NOMO-1 (cell line): ENCODE measurements around the gene PHAF1.

Experiments used
- DNase-seq, 2 experiments: peaks; one replicate each; lab custom pipeline; 2025; ENCODE audit not compliant: unreplicated experiment in 2 of 2; lab: John Stamatoyannopoulos, UW

The PHAF1 gene

GRCh38 chr16:67177743-67178699 lies 68.3 kb downstream of the PHAF1 start:
- no peak for DNase-seq

GRCh38 chr16:67179421-67180080 lies 69.8 kb downstream of the PHAF1 start:
- no peak for DNase-seq

DNA sequence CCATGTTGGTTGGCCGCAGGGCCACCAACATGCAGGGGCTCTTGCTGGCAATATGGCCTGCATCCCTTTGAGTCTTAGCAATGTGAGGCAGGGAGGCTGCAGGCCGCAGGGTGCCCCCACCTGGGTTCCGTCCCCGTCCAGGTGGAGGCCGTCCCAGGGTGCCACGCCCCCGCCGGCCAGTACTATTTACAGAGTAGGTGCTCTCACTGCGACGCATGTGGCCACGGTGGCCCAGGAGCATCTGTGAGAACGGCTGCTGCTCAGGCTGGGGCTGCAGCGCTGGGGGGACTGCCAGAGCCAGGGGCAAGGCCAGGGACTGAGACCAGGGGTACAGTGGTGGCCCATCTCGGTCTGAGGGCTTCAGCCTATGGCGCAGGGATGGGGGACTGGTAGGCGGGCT lies 70.4 kb downstream of the PHAF1 start:
- DNase-seq: no peak

DNA sequence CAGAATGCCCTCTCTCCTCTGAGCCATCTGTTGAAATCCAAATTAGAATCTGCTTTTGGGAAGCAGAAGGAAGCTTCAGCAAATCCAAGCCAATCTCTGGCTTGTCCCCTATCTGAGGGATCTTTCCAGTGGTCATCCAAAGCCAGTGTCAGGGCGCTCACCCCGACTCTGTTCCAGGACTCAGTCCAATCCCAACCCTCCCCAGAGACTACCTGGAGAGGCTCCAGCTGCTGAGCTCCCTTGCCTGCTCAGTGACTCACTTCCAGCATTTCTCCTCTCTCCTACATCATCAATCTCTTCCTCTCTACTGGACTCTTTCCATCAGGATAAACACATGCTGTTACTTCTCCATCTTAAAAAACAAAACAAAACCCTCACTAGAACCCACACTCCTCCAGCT lies 71.6 kb downstream of the PHAF1 start:
- DNase-seq: no peak

DNA sequence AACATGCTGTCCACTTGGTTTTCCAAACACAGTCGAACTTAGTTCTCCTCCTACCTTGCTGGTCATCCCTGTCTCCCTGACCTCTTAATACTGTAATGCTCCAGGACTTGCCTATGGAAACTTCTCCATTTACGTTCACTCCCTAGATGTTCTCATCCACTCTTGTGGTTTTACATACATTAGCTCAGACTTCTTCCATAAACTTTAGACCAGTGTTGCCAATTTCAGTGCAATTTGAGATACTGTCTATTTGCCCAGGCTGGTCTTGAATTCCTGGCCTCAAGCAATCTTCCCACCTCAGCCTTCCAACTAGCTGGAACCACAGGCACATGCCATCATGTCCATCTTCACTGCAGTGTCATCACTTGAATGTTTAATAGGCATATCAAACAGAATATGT lies 72.5 kb downstream of the PHAF1 start:
- no peak for DNase-seq

DNA sequence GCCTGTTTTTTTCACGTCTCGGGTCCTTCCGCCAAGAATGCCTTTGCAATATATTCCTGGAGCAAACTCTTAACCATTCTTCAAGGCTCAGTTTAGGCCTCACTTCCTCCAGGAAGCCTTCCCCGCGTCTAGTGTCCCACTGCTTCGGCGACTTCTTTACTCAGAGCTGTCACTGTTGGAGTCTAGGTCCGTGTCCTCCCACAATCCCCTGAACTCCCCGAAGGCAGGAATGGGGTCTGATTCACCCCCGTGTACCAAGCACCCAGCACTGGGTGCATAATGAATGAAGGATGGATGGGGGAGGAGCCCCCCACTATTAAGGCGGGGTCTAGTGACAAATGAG lies 73.5 kb downstream of the PHAF1 start:
- DNase-seq: no peak

DNA sequence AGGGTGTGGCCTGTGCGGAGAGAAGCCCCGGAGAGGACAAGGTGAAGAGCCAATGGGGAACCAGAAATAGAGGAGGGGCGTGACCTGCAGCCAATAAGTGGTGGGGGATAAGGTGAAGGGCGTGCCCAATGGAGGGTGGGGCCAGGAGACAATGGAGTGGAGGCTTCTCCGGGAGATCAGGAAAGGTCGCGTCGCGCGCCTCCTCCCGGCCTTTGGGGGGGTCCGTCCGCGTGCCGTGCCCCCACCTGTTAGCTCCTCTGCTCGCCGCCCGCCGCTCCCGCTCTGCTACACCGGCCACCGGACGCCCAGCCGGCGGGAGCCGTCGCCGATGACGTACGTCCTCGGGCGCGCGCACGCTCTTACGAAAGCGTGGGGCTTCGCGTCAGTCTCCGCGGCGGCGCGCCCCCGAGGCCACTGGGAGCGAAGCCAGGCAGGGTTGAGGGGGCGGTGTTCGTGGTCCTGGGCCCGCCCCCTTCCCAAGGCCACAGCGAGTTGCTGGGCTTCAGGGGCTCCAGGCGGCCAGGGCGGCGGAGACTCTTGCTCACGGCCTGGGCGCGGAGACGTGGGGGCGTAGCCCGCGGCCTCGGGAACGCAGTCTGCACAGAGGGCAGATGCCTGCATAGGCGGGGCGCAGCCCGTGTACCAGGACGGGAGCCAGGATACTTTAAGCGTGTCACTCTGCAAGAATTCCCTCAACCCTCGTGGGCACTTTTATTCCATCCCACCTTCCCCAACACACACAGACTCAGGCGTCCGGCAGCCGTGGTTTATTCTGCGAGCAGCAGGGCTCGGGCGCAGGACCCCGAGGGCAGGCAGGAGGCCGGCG lies 74.1 kb downstream of the PHAF1 start, which contains the start of gene MATCAP1:
Gene MATCAP1 (minus strand): TSS at position 337 of the 826 bp plus-strand sequence. CDS start 3,353 bp downstream, outside the sequence.
- peak; percentile 97 to 99 for DNase-seq

DNA sequence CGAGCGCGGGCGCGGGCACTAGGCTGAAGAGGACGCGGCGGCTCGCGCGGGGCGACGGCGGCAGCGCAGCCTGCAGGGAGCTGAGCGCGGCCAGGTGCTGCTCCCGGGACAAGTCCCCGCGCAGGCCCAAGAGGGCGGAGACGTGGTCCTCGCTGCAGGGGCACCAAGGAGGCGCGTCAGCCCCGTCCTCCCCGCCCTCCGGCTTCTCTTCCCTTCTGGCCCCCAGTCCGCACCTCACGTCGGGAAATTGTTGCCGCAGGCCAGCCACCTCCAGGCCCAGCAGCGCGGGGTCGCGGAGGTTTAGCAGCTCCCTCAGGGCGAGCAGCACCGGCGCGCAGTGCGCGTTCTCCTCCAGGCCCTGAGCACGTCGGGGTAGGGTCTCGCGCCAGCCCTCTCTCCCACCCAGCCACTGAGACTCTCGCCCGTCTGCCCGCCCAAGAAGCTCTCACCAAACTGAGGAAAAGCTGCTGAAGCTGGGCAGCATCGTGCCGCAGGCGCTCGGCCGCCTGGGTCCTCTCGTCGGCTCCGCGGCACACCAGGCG lies 74.8 kb downstream of the PHAF1 start:
- DNase-seq: no peak

GRCh38 chr16:67184995-67185650 lies 75.4 kb downstream of the PHAF1 start:
- peak; percentile 78 to 82 for DNase-seq

DNA sequence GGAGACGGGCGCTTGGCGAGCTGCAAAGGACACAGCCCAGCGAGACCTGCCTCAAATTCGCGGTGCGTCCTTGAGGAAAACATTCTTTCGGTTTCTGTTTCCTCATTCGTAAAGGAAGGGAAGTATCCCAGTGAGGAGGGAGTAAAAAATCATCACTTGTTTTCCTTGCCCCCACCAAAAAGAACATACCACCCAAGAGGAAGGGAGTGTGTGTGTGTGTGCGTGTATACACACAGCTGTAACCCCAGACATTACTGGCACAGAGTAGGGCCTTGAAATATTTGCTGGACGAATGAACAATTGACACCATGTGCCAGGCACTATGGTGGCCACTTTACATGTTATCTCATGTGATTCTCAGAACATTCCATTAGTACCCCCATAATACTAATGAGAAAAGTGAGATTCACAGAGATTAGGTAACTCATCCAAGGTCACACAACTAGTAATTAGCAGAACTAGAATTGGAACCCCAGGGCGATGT lies 76.0 kb downstream of the PHAF1 start:
- no peak for DNase-seq

GRCh38 chr16:67186550-67186950 lies 76.8 kb downstream of the PHAF1 start:
- no peak for DNase-seq

- no peak for DNase-seq
These were observed 77.6 kb downstream of the PHAF1 start for GRCh38 chr16:67187175-67187890.

DNA sequence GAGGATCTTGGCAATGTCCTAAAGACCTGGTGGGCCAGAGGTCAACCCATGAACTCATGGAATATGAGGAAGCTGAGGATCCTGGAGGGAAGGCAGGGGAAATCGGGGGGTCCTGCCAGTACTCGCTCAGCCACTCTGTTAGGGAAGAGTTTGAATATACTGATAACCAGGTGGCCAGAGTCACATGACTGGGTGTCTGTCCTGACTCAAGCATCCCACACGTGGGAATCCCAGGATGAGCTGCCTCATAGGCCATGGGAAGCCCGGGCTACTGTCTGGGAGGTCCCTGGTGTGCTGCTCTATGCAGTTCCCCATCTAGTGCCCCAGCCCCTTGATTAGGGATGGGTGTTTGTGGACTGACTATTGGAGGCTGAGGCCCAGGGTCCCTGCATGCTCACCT lies 78.6 kb downstream of the PHAF1 start:
- no peak for DNase-seq

DNA sequence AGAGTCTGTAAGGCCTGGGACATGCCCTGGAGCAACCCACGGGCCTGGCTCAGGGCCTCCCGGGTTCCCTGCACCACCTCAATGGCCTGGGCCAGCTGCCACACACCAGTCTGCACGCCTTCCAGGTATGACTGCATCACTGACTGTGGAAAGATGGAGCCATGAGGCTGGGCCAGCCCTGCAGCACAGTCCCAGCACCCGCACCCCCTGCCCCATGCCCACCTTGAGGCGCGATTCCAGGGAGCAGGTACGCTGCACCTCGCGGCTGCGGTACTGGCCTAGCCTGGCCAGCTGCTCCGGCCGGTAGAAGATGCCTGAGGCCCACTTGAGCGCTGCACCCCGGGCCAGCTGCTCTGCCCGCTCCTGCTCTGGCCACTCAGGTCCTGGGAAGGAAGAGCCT lies 79.1 kb downstream of the PHAF1 start:
- DNase-seq: no peak

- DNase-seq: no peak
These were observed 80.3 kb downstream of the PHAF1 start, which contains the start of gene EXOC3L1 for GRCh38 chr16:67190041-67190440. EXOC3L1 (minus strand) TSS chr16:67190136; CDS start chr16:67189676, 460 bp downstream.

DNA sequence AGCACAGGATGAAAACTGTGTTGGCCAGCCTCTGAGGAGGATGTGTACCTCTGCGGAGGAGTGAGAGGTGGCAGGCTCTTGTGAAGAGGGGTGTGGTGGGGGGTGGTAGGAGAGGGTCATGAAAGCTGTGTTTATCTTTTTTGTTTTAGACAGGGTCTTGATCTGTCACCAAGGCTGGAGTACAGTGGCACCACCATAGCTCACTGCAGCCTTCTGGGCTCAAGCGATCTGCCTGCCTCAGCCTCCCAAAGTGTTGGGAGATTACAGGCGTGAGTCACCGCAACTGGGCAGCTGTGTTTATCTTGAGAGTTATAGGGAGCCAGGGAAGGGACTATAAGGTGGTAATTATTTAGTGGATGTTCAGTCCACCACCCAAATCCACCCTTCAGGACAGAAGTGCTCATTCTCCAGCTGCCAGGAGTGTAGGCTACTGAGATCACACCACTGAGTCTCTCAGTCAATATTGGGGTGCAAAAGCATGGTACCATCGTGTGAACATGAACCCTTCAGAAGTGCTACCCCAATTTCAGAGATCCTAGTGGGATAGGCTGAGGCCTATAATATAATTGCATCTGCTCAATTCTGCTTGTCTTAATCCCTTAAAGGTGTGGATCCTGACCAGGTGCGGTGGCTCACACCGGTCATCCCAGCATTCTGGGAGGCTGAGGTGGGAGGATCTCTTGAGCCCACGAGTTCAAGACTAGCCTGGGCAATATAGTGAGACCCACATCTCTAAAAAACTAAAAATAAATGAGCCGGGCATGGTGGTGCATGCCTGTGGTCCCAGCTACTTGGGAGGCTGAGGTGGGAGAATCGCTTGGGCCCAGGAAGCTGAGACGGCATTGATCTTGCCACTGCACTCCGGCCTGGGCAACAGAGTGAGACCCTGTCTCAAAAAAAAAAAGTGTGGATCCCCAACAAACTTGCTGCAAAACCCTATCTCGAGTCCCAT lies 81.0 kb downstream of the PHAF1 start:
- no peak for DNase-seq

DNA sequence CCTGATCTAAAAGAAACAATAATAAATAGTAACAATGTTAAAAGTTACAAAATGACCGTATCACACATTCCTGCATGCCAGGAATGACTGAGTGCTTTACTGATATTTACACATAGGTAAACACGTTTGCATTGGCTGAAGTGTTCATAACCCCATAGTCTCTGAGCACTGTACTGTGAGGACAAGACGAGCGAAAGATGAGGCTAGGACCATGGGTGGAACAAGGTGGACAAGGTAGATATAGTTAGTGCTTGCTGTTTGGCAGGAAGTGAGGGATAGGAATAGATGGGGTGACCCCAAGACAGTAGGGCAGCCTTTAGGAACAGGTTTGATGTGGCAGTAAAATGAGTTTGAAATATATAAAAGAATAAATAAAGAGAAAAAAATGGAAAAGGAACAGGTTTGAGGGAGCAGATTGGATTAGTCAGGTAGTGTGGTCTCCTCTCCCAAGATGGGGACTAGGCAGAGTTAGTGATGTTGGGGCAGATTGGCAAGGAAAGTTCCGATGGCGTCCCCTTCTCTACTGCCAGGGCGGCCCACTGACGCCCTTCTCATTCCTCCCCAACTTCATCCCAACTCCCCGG lies 81.8 kb downstream of the PHAF1 start:
- no peak for DNase-seq
